HG02571 (cell line): ENCODE data around the gene CACNA1D.

ENCODE experiments used
- ATAC-seq: cut with Tn5 transposase; IDR thresholded peaks from one replicate; pipeline ENCODE4 v1.9.1; 2021; ENCODE audit warnings: mild to moderate bottlenecking, moderate library complexity; ENCODE audit not compliant: unreplicated experiment

Gene CACNA1D

DNA sequence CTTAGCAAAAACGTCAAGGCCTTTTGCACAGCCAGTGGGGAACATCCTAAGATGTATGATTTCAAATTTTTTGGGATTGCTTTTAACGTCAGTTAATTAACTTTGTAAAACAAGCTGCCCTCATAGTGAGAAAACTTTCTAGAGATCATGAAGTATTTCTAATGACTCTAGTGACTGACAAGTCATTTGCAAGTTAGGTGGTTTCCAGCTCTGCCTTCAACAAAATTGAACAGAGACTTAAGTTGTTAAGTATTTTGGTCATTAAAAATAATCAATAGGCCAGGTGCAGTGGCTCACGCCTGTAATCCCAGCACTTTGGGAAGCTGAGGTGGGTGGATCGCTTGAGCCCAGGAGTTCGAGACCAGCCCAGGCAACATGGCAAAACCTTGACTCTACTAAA is 280.6 kb downstream of the CACNA1D start:
- ATAC-seq = no peak

DNA sequence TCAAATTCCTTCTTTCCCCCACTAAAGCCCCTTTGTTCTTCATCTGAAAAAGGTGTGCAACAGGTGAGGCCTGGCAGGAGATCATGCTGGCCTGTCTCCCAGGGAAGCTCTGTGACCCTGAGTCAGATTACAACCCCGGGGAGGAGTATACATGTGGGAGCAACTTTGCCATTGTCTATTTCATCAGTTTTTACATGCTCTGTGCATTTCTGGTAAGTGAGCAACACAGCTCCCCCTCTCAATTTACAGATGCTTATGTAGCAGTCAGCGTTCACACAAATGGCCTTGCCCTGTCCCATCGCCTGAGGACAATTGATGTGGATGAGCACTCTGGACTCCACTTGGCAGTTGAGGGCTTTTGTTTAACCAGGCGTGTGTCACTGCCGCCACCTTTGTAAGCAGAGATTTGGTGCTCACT is 281.4 kb downstream of the CACNA1D start:
- no peak for ATAC-seq

- no peak for ATAC-seq
Observed at GRCh38 chr3:53776494-53777101, 282.2 kb downstream of the CACNA1D start.

- no peak for ATAC-seq
Observed at GRCh38 chr3:53777468-53777867, 283.1 kb downstream of the CACNA1D start.

GRCh38 chr3:53778153-53778552 is 283.7 kb downstream of the CACNA1D start:
- ATAC-seq = no peak

GRCh38 chr3:53780171-53780570 is 285.8 kb downstream of the CACNA1D start:
- no peak for ATAC-seq

GRCh38 chr3:53780806-53781205 is 286.4 kb downstream of the CACNA1D start:
- ATAC-seq = no peak

DNA sequence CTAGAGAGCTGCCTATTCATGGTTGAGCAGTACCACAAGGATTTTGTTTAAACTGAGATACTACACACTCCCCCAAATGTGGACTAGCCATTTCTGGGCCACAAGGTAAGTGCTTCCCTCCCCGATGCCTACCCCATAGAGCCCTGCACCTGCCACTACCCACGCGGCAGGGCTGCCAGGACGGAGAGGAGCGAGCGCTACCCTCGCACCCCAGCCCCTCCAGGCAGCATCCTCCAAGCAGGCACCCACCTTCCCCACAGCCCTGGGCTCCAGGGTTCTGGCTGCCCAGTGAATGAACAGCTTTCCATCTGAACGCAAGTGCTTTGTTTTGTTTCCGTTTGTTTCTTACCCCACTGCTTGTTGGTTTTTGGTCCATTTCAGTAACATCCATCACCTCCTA is 292.6 kb downstream of the CACNA1D start:
- ATAC-seq = no peak

DNA sequence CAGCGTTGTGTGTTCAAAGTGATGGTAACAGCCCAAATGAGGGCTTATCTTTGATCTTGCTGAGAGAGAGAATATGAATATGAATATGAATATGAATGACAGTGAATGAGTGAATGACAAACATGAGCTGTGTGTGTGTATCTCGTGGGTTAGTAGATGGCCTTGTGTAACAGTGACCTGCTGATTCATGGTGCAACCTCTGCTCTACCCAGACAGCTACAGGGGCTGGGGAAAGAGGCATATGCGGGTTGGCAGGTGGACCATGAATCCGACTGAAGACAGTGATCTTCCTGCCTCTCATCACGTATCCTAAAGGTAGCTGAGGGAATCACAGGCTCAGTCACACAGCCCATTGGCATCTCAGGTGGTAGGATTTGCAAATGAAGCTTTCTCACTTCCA is 293.6 kb downstream of the CACNA1D start:
- ATAC-seq = no peak

DNA sequence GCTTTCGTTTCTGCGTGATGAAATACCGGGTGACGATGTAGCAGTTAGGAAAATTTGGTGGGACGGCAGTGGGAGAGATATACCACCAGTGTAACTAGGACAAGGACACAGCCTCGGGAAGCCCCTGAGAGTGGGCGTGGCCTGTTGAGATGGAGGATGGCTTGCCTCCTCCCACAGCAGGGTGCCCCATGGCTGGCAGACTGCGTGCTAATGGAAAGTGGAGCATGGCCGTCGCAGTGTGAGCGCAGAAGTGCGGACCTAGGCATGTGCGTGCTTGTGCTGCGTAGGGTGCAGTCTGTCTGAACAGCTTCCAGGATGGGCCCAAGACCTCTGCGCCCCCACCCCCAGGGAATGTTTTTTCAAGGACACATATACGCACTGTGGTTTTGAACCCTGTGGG is 295.0 kb downstream of the CACNA1D start:
- no peak for ATAC-seq

DNA sequence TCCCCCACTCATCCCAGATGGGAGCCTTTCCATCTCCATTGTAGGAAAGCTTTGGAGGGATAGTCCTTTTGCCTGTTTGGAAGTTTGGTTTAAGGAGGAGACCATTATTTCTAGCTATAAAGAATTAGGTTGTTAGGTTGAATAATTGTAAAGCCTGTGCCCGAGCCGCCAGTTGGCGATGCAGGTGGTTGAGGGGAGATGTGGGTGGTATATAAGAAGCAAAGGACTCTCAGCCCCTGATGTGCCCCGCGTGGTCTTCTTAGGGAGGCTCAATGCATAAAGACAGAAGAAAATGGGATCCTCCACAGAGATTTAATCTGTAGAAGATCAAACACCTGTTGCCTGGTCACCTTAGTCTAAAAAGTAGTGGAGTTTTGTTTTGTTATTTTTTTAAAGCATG is 296.1 kb downstream of the CACNA1D start:
- no peak for ATAC-seq

DNA sequence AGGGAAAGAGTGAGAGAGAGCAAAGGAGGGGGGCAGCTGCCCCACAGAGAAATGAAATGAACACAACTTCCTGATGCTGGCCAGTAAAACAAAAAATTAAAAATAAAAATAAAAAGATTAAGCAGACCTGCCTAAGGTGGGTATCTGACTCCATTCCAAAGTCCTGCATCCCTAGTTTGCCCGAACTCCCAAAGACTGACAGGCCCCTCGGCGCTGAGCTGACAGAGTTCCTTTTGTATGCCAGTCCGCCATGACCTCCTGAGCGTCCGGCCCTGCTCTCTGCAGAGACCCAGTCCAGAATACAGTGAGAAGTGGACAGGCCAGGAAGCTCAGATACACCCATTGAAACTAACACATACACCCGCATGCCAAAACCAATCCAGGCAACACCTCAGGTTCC is 296.9 kb downstream of the CACNA1D start:
- no peak for ATAC-seq

DNA sequence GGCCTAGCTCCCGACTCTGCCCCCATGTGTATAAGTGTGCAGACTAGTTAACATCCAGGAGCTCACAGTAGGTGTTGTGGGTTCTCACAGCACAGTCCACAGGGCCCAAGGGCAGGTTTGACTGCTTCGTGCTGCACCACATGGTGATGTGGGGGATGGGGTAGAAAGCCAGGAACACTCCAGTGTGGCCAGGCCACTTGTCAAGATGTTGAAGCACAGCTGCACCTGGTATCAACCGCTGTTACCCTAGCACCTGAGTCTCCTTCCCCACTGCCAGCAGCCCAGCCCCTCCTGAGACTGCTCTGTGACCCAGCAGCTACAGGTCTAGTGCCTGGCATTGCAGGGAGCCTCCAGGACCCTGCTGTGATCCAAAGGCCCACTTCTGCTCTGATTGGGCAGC is 298.5 kb downstream of the CACNA1D start:
- no peak for ATAC-seq

DNA sequence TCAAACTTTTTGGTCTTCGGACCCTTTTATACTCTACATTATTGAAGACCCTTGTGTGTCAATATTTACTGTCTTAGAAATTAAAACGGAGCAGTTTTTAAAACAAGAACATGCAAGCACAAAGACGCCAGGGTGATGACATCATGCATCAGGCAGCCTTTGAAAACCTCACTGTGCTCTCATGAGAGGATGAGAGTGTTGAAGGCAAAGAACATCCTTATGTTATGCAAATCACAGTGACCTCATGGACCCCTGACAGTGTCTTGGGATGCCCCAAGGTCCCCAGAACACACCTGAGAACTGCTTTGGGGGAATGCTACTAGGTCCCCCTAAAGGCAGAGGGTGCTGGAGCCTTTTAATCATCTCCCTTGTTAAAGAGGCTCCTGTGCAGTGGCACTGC is 300.2 kb downstream of the CACNA1D start:
- no peak for ATAC-seq

GRCh38 chr3:53795176-53795575 is 300.8 kb downstream of the CACNA1D start:
- ATAC-seq = no peak

- ATAC-seq = no peak
Observed at GRCh38 chr3:53795789-53796560, 301.6 kb downstream of the CACNA1D start.

- ATAC-seq = no peak
Observed at GRCh38 chr3:53798144-53798543, 303.7 kb downstream of the CACNA1D start.

GRCh38 chr3:53799338-53799865 is 305.0 kb downstream of the CACNA1D start:
- ATAC-seq = no peak

GRCh38 chr3:53800041-53800906 is 305.9 kb downstream of the CACNA1D start:
- ATAC-seq = no peak

GRCh38 chr3:53801319-53801718 is 306.9 kb downstream of the CACNA1D start:
- ATAC-seq = no peak

- no peak for ATAC-seq
Observed at GRCh38 chr3:53802256-53802880, 308.0 kb downstream of the CACNA1D start.
